ENCODE results near the gene XYLT1.
A peak's percentile ranks its signal among the peaks of the same experiment; 100 is the strongest.

The XYLT1 gene

GRCh38 chr16:17258848-17259713 is 211.7 kb downstream of the XYLT1 start:
- no peak for TF ChIP-seq CTCF (IDR thresholded peaks at IDR 0.05)
- DNase-seq (ENCODE audit: low spot score): no peak
- peak overlapping the region in 1 of 2 donors; percentile 62 for H3K27ac ChIP-seq
- H3K4me3 ChIP-seq: peak overlapping the region; percentile 30

- H3K27ac ChIP-seq: no peak overlapping the region
- no peak for DNase-seq (ENCODE audit: low spot score)
- no peak for TF ChIP-seq CTCF (IDR thresholded peaks at IDR 0.05)
- H3K4me3 ChIP-seq: no peak overlapping the region
Measured at GRCh38 chr16:17258077-17258599, 212.6 kb downstream of the XYLT1 start.

DNA sequence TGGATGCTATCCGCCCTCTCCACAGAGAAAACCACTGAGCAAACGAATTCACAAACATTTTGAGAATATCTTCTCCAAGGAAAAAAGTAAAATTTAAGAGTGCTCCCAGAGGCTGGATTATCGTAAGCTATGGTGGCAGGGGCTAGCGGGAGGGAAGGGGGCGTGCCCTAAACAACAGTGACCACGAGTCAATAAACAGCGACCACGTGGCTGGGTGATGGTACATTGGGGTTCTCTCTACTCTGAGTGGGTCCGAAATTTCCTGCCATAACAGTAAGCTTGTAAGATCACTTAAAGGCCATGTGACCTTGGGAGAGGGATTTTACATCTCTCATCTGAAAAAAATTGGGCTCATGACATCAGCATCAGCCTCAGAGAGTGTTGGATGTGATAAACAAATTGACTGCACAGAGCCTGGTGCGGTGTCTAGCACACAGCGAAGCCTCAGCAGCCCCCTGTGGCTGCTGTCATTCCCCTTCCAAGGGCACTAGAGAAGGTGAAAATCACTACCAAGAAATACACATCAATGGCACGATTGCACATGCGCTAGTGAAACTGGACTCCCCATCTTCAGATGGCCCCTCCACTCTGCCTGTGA is 213.2 kb downstream of the XYLT1 start:
- no peak overlapping the region for H3K4me3 ChIP-seq
- TF ChIP-seq CTCF (IDR thresholded peaks at IDR 0.05): no peak
- no peak for DNase-seq (ENCODE audit: low spot score)
- no peak overlapping the region for H3K27ac ChIP-seq

DNA sequence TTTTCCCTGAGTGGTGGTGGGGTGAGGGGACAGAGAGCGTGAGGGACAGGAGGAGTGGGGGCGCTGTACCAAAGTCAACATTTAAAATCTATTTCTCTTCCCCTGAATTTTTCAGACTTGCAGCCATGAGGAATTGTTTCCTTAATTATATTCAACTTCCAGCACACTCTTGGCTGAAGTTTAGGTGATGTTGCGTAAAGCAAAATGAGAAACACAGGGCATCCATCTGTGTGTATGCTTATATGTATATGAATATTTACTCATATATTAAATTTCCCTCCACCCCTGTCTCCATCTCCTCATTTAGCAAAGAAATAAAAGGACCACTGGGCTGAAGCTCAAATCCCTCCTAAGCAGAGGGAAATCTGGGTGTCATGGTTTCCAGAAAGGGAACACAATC is 218.1 kb downstream of the XYLT1 start:
- H3K27ac ChIP-seq: no peak overlapping the region
- DNase-seq (ENCODE audit: low spot score): no peak
- H3K4me3 ChIP-seq: no peak overlapping the region
- no peak for TF ChIP-seq CTCF (IDR thresholded peaks at IDR 0.05)

DNA sequence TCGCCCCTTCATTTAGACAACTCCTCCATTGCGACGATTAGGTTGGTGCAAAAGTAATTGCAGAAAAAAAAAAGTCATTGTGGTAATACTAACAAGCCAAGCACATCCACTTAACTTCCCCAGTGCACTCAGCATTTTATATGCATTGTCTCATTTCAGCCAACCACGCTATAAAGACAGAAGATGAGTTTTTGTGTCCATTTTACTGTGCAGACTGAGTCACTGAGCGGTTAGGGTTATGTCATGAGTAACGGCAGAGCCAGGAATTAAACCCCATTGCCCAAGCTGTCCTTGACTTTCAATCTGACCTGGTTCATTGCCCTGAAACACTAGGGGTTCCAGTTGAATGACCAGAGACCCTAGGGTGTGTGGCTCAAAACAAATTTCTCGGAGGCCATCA is 218.7 kb downstream of the XYLT1 start:
- DNase-seq (ENCODE audit: low spot score): no peak
- Histone ChIP-seq H3K27ac (no peak overlapping the region), H3K4me3 (no peak overlapping the region)
- no peak for TF ChIP-seq CTCF (IDR thresholded peaks at IDR 0.05)

- TF ChIP-seq CTCF (IDR thresholded peaks at IDR 0.05): no peak
- H3K4me3 ChIP-seq: no peak overlapping the region
- DNase-seq (ENCODE audit: low spot score): no peak
- no peak overlapping the region for H3K27ac ChIP-seq
Measured at GRCh38 chr16:17251496-17251895, 219.3 kb downstream of the XYLT1 start.
